ENCODE measurements around the gene BMP8A. TPM values are rescaled to one million over a fixed set of nuclear protein-coding genes. Genes with fewer than 3 reads are reported as not detected.
A peak's percentile ranks its signal among the peaks of the same experiment; 100 is the strongest.
"Not testable (repeated sequence)": the region's sequence is repeated elsewhere in the genome, so short reads cannot be mapped to it uniquely, and the experiment has no call there.

The BMP8A gene
- total RNA-seq, 1 donor from 2014 or later = 2.9 TPM

DNA sequence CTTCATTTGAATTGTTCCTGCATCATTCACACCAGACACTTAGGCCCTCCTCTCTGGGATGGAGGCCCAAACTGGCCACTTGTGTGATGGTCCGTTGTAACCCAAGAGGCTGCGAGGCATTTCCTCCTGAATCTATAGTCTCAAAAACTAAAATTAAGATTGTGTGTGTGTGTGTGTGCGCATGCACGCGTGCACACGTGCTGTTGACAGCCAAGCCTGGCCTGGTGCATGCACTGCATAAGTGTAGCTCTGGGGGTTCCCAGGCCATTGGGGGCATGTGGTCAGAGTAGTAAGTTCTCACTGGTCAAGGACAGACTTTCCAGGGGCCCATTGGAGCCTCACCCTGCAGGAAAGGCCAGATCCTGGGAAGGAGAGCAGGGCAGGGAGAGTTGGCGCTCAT, 26.5 kb downstream of the BMP8A start:
- H3K27me3 ChIP-seq; H3K4me1 ChIP-seq; H3K36me3 ChIP-seq; H3K4me3 ChIP-seq; DNase-seq (ENCODE audit: extremely low spot score in 2 of 2); intact Hi-C loops (cut with DNase I); H3K9me3 ChIP-seq; H3K27ac ChIP-seq: not testable (repeated sequence)

DNA sequence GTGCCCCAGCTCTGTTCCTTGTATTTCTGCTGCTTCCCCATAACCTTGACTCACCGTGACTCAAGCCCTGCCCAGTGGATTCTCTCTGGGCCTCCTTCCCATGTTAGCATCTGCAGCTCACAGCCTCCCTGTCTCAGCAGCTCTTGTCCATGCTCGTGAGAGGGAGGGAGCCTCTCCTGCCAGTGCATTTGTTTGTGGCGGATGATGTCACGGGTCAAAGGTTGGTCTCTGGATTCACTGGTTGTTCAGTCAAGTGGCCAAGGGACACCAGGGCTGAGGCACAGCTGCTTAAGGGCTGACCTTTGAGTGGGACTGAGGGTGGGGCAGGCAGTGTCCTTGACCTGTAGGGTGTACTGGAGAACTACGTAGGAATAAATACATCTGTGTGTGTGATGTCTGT, 27.9 kb downstream of the BMP8A start:
- H3K27ac ChIP-seq; H3K9me3 ChIP-seq; H3K27me3 ChIP-seq; H3K4me3 ChIP-seq; DNase-seq (ENCODE audit: extremely low spot score in 2 of 2); H3K36me3 ChIP-seq; intact Hi-C loops (cut with DNase I); H3K4me1 ChIP-seq: not testable (repeated sequence)

DNA sequence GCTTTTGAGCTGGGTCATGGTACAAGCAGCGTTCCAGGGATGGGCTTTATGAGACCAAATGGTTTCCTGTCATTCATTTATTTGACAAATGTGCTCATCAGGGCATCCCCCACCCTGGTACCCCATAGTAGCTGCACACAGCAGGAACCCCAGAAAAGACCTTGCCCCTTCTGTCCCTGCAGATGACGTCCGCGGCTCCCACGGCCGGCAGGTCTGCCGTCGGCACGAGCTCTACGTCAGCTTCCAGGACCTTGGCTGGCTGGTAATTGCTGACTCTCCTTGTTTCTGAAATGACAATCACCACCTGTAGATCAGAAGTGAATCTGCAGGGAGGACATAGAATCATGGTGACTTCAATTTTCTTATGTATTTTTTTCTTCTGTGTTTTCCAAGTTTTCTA, 30.8 kb downstream of the BMP8A start:
- H3K27ac ChIP-seq; intact Hi-C loops (cut with DNase I); H3K4me3 ChIP-seq; H3K27me3 ChIP-seq; H3K36me3 ChIP-seq; H3K9me3 ChIP-seq; DNase-seq (ENCODE audit: extremely low spot score in 2 of 2); H3K4me1 ChIP-seq: not testable (repeated sequence)

DNA sequence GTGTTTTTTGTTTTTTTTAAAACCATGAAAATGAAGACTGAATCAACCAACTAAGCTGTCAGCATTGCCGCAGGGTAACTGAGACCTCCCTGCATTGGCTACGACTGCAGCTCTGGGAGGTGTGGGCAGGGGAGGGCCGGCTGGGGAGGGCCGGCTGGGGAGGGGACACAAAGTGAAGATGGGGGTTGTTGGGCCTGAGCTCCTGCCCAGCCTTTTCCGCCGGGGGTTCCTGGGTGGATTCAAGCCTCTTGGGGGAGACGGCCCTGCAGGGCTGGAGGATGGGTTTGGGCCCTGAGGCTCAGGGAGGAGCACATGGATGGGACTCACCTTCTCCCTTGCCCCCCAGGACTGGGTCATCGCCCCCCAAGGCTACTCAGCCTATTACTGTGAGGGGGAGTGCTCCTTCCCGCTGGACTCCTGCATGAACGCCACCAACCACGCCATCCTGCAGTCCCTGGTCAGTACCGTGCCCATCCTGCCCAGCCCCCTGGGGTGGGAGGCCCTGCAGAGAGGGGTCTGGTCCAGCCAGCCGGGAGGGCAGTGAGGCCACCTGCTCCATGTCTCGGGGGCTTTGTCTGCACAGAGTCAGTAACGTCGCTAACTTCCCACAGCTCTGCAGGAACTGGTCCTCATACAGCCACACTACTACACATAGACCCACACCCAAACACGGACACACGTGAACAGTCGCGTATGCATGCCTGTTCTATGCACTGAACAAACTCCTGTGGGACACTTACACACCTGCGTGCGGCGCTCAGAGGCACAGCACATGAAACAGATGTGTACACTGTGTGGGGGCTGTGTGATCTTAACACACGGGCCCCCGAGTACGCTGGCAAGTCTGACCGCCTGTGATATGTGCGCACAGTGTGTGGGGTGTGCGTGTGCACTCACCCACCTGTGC, 31.5 kb downstream of the BMP8A start:
- no peak overlapping the region for H3K4me3 ChIP-seq
- no peak overlapping the region for H3K27ac ChIP-seq
- intact Hi-C loops (cut with DNase I) = no loop called here
- peaks cover 0 to 3% of the 10 kb centered on the region in 2 donors for H3K36me3 ChIP-seq
- no peaks in the 10 kb centered on the region for H3K27me3 ChIP-seq
- H3K4me1 ChIP-seq = no peaks in the 10 kb centered on the region
- peak in 1 of 2 donors; percentile 95 for DNase-seq (ENCODE audit: extremely low spot score in 2 of 2)
- TF ChIP-seq, protein P1, sequence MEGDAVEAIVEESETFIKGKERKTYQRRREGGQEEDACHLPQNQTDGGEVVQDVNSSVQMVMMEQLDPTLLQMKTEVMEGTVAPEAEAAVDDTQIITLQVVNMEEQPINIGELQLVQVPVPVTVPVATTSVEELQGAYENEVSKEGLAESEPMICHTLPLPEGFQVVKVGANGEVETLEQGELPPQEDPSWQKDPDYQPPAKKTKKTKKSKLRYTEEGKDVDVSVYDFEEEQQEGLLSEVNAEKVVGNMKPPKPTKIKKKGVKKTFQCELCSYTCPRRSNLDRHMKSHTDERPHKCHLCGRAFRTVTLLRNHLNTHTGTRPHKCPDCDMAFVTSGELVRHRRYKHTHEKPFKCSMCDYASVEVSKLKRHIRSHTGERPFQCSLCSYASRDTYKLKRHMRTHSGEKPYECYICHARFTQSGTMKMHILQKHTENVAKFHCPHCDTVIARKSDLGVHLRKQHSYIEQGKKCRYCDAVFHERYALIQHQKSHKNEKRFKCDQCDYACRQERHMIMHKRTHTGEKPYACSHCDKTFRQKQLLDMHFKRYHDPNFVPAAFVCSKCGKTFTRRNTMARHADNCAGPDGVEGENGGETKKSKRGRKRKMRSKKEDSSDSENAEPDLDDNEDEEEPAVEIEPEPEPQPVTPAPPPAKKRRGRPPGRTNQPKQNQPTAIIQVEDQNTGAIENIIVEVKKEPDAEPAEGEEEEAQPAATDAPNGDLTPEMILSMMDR (IDR thresholded peaks at IDR 0.05) = no peak
- TF ChIP-seq POLR2A (IDR thresholded peaks at IDR 0.05) = no peak
- TF ChIP-seq POLR2AphosphoS5 (IDR thresholded peaks at IDR 0.05; ENCODE audit: insufficient read depth in 1 of 2, low read depth in 1 of 2) = no peak
- no peaks in the 10 kb centered on the region for H3K9me3 ChIP-seq

DNA sequence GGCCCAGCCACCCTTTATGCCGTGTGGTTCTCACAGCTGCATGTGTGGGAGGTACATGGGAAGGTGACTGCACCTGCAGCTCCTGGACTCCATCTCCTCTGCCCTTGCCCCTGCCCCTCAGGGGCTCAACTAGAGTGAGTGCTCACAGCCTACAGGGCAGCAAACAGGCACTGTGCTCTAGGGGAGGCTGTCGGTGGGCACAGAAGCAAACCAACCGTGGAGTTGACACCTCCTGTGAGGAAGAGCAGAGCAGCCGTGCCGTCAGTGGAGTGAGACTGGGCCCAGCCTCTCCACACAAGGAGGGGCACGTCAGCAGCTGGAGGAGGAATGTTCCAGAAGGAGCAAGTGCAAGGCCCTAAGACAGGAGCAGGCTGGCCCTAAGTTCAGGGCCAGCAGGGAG, 32.7 kb downstream of the BMP8A start:
- no peak overlapping the region for H3K27ac ChIP-seq
- DNase-seq (ENCODE audit: extremely low spot score in 2 of 2) = no peak
- H3K27me3 ChIP-seq = no peaks in the 10 kb centered on the region
- intact Hi-C loops (cut with DNase I) = no loop called here
- no peaks in the 10 kb centered on the region for H3K4me1 ChIP-seq
- TF ChIP-seq POLR2AphosphoS5 (IDR thresholded peaks at IDR 0.05; ENCODE audit: insufficient read depth in 1 of 2, low read depth in 1 of 2) = no peak
- no peak for TF ChIP-seq POLR2A (IDR thresholded peaks at IDR 0.05)
- TF ChIP-seq, protein P1 (IDR thresholded peaks at IDR 0.05) = no peak
- H3K9me3 ChIP-seq = no peaks in the 10 kb centered on the region
- no peak overlapping the region for H3K4me3 ChIP-seq
- peaks cover 0 to 3% of the 10 kb centered on the region in 2 donors for H3K36me3 ChIP-seq

DNA sequence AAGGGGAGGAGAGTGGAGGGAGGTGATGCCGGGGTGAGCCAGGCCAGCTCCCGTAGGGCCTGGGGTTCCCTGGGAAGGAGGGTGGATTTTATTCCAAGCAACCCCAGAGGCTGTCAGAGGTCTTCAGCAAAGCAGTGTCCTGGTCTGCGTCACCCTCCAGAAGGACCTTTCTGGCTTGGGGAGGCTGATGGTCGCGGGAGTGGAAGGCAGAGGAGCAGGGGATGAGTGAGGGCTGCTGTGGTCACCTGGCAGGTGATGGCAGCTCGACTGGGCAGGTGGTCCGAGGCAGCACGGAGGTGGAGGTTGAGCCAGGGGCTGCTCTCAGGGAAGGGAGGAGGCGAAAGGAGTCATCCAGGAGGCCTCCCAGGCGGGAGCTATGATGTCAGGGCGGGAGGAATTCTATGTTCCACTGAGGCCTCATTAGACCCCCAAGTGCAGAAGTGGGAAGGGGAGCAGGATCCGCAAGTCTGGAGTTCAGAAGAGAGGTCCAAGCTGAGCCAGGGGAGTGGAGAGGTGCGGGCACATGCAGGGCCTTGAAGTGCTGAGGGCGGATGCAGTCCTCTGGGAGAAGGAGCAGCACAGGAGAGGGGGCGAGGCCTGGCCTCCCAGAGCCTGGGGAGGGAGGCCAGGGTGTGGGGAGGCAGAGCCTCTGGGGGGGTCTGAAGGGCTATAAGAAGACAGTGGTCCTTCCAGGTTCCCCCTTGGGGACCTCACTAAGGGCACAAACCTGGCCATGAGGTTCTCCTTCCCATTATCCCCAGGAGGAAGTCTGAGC, 33.3 kb downstream of the BMP8A start:
- intact Hi-C loops (cut with DNase I) = no loop called here
- H3K36me3 ChIP-seq = peaks cover 0 to 3% of the 10 kb centered on the region in 2 donors
- no peak for DNase-seq (ENCODE audit: extremely low spot score in 2 of 2)
- H3K9me3 ChIP-seq = no peaks in the 10 kb centered on the region
- no peak overlapping the region for H3K27ac ChIP-seq
- H3K4me1 ChIP-seq = no peaks in the 10 kb centered on the region
- H3K27me3 ChIP-seq = no peaks in the 10 kb centered on the region
- no peak for TF ChIP-seq POLR2AphosphoS5 (IDR thresholded peaks at IDR 0.05; ENCODE audit: insufficient read depth in 1 of 2, low read depth in 1 of 2)
- no peak for TF ChIP-seq POLR2A (IDR thresholded peaks at IDR 0.05)
- no peak overlapping the region for H3K4me3 ChIP-seq
